Anterior cingulate cortex (tissue), 58 donors: ENCODE measurements around the gene SPINT1.
A peak's percentile ranks its signal among the peaks of the same experiment; 100 is the strongest.

Experiments
- DNase-seq, 58 donors: peaks; one replicate each; lab custom pipeline; 2025; lab: John Stamatoyannopoulos, UW

The SPINT1 gene, protein sequence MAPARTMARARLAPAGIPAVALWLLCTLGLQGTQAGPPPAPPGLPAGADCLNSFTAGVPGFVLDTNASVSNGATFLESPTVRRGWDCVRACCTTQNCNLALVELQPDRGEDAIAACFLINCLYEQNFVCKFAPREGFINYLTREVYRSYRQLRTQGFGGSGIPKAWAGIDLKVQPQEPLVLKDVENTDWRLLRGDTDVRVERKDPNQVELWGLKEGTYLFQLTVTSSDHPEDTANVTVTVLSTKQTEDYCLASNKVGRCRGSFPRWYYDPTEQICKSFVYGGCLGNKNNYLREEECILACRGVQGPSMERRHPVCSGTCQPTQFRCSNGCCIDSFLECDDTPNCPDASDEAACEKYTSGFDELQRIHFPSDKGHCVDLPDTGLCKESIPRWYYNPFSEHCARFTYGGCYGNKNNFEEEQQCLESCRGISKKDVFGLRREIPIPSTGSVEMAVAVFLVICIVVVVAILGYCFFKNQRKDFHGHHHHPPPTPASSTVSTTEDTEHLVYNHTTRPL

DNA sequence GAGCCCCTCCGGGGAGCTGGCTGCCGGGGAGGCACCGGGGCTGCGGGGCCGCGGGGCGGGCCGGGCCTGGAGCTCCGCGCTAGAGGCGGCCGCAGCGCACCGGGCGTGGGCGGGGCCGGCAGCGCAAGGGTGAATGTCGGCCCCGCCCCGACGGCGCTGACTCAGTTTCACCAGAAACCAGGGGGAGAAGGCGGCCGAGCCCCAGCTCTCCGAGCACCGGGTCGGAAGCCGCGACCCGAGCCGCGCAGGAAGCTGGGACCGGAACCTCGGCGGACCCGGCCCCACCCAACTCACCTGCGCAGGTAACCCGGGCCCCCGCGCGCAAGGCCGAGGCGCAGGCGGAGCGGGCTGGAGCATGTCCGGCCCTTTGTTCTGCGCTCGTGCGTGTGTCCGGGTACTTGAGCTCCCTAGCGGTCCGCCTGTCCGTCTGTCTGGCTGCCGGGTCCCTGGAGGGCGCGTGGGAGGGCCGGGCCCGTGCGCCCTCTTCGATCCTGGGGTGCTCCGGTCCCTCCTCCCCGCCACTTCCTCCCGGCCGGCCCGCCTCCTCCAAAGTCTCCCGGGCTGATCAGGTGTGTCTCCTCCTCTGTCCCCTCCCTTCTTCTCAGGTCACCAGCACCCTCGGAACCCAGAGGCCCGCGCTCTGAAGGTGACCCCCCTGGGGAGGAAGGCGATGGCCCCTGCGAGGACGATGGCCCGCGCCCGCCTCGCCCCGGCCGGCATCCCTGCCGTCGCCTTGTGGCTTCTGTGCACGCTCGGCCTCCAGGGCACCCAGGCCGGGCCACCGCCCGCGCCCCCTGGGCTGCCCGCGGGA is at the start of gene SPINT1:
SPINT1 (plus strand) TSS at position 164 of the 811 bp plus-strand sequence; CDS start at position 671, 507 bp downstream.
- DNase-seq, result no peak

DNA sequence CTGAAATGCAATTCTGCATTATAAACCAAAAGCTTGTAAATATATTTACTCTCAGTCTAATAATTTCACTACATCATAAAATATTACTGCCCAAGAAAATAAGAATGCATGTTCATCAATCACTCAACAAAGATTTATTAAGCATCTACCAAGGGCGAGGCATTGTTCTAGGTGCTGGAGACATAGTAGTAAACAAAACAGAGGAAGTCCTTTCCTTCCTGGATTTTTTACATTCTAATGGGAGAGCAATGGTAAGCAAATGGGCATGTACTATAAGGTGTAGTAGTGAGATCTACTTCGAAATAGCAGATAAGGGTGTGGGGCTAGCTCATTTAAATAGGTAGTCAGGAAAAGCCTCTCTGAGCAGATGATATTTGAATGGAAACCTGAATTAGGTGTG is 47.8 kb upstream of the SPINT1 start:
- DNase-seq, result no peak

DNA sequence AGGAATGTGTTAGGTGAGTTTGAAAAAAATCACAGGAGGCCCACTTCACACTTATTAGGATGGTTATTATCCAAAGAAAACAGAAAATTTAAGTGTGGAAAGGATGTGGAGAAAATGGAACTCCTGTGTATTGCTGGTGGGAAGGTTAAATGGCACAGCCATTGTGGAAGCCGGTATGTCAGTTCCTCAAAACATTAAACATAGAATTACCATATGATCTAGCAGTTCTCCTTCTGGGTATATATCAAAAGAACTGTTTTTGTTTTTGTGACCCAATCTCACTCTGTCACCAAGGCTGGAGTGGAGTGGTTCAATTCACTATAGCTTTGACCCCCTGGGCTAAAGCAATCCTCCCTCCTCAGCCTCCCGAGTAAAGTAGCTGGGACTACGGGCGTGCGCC is 47.3 kb upstream of the SPINT1 start:
- no peak for DNase-seq

DNA sequence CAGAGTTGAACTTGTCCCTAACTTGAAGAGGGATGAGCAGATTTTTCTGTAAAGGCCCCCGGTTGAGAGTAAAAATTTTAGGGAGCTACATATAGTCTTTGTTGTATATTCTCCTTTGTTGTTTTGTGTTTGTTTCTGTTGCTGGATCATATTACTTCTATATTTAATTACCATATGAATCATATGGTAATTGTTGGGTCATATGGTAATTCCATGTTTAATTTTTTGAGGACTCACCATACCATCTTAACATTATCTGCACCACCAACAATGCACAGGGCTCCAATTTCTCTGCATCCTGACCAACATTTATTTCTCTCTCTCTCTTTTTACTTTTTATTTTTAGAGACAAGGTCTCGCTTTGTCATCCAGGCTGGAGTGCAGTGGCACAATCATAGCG is 44.3 kb upstream of the SPINT1 start:
- DNase-seq, result no peak

DNA sequence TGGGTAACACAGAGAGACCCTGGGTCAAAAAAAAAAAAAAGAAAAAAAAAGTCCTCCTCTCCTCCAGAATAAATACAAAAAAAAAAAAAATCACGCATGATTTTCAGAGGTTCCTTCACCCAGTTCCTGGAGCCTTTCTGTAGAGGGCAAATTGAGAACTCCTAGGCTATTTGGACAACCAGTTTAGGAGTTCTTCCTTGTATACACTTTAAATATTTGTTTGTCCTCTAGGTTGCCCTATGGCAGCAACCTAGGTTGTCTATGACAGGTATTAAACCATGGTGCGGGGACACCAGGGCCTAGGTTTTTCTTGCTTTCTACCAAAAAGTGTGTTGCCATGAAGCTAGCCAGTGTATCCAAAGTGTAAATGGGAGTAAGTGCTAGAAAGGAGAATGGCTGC is 40.8 kb upstream of the SPINT1 start:
- DNase-seq, result no peak

DNA sequence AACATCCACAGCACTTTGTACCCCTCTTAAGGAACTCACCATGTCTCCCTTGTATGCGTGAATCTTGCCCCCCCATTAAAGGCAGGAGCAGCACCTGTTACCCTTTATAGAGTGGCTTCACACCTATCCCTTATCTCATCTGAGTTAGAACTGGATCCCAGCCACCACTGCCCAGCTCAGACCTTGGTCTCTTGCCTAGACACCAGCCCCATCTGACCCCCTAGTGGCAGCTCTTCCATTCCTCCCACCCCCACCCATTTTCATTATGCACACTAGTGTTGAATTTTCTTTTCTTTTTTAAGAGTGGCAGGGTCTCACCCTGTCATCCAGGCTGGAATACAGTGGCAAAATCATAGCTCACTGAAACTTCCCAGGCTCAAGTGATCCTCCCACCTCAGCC is 40.2 kb upstream of the SPINT1 start:
- no peak for DNase-seq

DNA sequence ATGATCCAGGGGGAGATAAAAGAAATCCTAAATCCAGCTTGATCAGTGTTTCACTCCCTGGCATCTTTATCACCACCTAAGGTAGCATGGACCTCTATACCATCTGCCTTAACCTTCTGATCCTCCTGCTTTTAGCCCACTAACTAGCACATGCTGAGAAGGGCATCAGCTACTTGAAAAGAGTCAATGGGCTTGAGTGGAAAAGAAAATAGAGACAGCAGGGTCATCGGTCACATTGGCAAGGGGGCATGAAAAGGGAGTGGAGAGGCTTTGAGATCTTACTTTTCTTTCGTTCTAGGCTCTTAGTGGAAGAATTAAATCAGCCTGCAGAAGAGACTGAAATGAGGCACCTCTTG is 37.2 kb upstream of the SPINT1 start:
- no peak for DNase-seq

DNA sequence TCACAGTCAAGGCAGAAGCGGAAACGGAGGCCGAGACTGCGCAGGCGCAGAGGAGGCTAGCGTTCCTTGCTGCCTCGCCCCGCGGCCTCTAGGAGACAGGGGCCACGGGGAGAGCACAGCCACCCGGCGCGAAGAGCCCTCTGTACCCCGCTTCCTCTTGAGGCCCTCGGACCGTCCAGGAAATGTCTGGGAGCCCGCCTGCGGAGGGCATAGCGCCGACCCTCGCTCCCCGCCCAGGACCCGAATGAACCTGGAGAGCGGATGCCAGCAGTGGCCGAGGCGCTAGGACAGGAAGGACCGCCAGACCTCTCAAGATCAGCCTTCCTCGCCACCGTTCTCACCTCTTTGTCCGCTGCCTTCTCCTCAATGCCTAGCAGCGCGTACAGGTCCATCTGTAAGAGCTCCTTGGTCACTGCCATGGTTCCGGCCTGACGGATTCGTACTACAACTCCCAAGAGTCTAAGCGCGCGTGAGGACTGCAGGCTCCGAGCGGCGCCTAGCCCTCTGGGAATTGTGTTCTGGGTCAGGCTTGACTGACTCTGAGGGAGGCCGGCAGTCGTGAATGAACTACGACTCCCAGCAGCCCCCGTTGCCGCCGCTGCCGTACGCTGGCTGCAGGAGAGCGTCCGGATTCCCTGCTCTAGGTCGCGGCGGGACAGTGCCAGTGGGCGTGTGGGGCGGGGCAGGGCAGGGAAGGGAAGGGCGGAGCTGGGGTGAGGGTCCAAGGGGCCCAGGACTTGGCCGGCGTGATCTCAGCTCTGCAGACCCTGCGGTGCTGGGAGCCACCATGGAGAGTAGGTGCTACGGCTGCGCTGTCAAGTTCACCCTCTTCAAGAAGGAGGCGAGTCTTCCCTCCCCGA is 36.6 kb upstream of the SPINT1 start, which contains the start of the genes DNAJC17 and ZFYVE19:
DNAJC17 (minus strand) TSS at position 446 of the 860 bp plus-strand sequence; CDS start at position 419, 27 bp downstream.
ZFYVE19 (plus strand) TSS at position 62 of the 860 bp plus-strand sequence; CDS start at position 563, 501 bp downstream.
- peak; percentile 66 to 99 (median 96) for DNase-seq

DNA sequence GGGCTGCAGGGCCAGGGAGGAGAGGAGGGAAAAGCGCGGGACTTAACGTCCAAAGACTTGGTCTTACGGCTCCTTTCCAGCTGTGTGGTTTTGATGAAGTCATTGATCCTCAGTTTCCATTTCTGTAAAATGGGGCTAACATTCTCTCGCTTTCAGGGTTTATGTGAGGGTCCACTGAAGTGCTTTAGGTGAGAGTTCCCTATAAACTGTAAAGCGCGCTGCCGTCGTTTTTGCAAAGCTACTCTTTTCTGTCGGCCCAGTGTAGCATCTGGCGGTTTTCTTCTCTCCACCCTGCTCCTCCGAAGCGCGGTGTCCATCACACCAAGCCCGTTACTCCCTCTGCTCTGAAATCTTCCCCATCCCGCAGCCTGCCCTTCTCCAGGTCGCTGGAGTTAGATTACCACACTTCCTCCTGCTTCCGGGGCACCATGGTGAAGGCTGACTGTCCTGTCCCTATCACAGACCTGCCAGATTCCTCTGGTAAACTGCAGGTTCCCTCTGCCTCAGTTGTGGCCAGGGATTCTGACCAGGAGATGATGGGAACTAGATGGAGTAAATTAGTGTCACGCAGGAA is 35.9 kb upstream of the SPINT1 start:
- DNase-seq, result peak in 1 of 58 donors; percentile 25

DNA sequence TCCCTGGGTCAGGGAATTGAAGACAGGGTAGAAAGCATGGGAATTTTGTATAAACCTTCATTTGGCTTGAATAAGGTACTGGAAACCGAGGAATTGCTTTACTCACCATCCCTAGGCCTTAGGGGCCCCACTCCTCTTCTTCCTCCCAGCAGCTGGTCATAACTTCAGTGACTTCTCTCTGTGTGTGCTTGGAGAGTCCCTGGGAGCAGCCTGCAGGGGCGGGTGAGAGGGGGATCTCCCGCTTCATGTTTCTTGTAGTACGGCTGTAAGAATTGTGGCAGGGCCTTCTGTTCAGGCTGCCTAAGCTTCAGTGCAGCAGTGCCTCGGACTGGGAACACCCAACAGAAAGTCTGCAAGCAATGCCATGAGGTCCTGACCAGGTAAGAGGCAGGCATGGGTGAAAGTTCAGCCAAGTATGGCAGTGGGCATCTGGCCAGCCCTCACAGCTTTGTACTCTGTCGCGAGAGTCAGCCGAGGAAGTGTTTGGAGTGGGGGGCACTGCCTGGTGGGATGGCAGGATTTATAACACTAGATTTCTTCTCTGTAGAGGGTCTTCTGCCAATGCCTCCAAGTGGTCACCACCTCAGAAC is 34.9 kb upstream of the SPINT1 start:
- DNase-seq, result no peak

DNA sequence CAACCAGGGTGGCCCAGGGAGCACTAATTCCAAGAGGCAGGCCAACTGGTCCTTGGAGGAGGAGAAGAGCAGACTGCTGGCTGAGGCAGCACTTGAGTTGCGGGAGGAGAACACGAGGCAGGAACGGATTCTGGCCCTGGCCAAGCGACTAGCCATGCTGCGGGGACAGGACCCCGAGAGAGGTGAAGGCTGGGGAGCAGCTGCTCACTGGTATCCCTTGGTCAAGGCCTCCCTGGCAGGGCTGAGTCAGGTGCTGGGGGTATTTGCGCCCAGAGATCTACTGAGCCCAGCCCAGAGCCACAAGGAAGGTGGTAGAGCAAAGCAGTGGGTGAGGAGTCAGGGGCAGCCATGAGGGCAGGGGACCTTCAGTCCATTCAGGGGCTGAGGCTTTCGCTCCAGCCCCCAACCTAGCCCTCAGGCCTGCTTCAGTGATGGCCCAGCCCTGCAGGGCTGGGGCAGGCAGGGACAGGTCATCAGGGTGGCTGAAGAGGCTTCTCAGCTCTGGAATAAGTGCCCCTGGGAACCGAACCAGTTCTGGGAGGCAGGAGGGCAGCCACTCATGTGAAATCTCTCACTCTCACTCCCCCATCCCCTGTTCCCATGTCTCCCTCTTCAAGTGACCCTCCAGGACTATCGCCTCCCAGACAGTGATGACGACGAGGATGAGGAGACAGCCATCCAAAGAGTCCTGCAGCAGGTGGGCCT is 31.0 kb upstream of the SPINT1 start:
- no peak for DNase-seq

DNA sequence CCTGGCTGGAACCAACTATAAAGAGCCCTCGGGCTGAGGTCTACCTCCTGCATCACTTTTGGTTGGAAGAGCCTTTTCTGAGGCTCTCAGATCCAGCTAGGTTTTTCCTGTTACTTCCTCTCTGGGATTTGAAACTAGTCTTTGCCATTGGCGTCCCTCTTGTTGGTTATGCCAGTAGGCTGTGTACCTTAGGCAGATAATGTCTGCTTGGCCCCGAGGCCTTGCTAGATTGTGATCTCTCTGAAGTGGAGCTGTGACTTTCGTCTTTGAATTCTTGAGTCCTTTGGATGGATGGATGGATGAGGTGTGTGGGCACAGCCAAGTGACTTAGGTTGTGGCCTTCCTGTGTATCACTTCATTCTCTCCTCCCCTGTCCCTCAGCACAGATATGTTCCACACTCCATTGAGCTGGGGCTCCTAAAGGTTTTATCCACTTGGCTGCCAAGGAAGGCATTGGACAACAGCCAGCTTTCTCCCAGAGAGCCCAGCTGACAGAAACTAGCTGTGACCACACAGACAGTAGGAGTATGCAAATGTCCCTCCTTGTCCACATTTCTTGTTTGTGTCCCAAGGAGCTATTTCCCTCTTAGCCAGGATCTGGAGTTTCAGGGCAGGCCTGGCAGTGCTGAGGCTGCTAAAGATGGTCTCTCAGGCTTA is 28.7 kb upstream of the SPINT1 start:
- peak in 12 of 58 donors; percentile 2 to 26 (median 14) for DNase-seq

DNA sequence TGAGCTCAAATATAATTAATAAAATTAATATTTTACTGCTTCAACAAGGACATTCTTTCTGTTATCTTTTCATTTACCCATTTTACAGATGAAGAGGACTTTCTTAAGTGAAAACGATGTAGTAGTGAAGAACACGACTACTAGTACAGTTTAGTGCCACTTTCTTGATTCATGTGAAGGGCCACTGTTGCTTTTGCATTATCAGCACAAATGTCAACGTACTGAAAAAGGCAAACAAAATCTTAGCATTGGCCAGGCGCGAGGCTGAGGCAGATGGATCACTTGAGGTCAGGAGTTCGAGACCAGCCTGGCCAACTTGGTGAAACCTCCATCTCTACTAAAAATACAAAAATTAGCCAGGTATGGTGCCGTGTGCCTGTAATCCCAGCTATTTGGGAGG is 24.8 kb upstream of the SPINT1 start:
- no peak for DNase-seq

DNA sequence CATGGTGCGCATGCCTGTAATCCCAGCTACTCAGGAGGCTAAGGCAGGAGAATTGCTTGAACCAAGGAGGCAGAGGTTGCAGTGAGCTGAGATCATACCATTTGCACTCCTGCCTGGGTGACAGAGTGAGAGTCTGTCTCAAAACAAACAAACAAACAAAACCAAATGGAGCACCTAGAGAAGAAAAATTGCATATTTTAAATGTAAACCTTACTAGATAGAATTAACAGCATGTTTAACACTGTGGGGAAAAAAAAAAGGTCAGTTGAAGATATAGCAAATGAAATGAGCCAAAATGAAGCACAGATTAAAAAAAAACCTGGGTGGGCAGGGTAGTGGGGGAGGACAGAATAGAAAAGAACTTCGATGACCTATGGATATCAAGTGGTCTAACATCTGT is 22.7 kb upstream of the SPINT1 start:
- DNase-seq, result no peak

DNA sequence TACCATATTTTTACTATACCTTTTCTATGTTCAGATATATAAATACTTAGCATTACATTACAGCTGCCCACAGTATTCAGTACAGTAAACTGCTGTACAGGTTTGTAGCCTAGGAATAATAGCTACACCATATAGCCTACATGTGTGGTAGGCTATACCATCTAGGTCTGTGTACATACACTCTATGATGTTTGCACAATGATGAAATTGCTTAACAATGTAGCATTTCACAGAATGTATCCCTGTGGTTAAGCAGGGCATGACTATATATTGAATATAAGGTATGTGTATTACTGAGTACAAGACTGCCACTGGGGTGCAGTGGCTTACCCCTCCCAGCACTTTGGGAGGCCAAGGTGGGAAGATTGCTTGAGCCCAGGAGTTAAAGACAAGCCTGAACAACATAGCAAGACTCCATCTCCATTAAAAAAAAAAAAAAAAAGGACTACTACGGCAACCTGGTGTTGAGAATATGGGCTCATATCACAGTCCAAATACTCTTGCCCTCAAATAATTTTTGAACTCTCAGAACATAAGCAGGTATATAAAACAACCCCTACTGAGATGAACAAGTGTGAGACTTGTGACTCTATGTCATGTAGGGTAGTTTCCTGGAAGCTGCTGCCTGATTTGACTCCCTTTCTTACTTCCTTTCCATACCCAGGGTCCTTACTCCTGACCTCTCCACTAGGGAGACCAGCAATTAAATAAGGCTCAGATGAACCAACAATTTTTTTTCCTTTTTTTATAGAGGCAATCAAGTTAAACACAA is 20.1 kb upstream of the SPINT1 start:
- no peak for DNase-seq

DNA sequence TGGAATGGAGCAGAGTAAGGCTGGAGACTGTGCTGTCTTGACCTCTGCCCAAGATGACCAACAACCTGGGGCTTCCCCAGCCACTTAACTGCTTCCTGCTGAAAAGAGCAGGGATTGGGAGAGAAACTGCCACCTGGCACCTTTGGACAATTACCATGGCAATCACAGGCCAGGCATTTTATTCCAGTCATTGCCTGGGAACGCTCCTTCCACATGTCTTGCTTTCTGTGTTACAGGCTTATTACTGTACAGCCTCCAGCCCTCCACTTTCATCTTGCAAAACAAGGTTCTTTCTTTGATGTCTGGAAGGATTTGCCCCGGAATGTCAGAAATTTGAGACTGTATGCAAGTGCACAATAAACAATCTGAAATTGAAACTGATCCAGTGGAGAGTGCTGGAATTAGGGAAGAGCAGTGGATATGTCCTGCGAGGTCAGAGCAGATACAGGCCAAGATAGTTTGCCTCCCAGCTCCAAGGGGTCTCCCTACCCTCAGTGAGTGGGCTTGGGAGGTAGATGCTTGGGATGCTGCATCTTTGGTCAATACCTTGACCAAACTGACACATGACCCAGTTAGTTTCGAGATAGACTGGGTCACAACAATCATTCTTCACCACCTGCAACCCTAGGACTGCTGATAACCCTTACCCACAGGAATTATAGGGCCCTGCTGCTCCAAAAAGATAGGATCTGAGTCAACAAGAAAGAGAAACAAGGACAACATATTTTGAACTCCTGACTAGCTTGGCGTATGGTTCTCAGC is 18.0 kb upstream of the SPINT1 start:
- DNase-seq, result no peak
